Neutrophil (primary cell): ENCODE data around the gene ADCY7.

ENCODE experiments used
- H3K27ac ChIP-seq: fragments of 200-600 bp; sonication (generic); 2 replicates; pipeline ENCODE4 v1.5.1; 2016; ENCODE audit warnings: mild to moderate bottlenecking, moderate library complexity
- H3K27me3 ChIP-seq: fragments of 200-600 bp; sonication (generic); 2 replicates; pipeline ENCODE4 v1.6.0; 2016; ENCODE audit warnings: mild to moderate bottlenecking
- H3K36me3 ChIP-seq: fragments of 200-600 bp; sonication (generic); 2 replicates; pipeline ENCODE4 v1.5.1; 2017
- H3K4me1 ChIP-seq, 2 experiments: fragments of 200-600 bp in 1 of 2; sonication (generic) in 1 of 2; 1 replicate in 1 of 2; 2 replicates in 1 of 2; pipeline versions ENCODE4 v1.5.1 to v1.6.1; 2013 to 2016; ENCODE audit warnings: low read depth in 1 of 2, low read length in 1 of 2, mild to moderate bottlenecking in 1 of 2, moderate library complexity in 1 of 2; ENCODE audit not compliant: control insufficient read depth in 1 of 2, insufficient read depth in 1 of 2
- H3K4me3 ChIP-seq, 2 experiments: fragments of 200-600 bp in 1 of 2; sonication (generic) in 1 of 2; 1 replicate in 1 of 2; 2 replicates in 1 of 2; pipeline ENCODE4 v1.5.1; 2013 to 2016; ENCODE audit warnings: low read depth in 1 of 2, low read length in 1 of 2, mild to moderate bottlenecking in 1 of 2, moderate library complexity in 1 of 2
- H3K9me3 ChIP-seq: fragments of 200-600 bp; sonication (generic); 2 replicates; pipeline ENCODE4 v1.5.1; 2016
- CTCF ChIP-seq: fragments of 200-600 bp; sonication (generic); IDR thresholded peaks from 2 replicates; pipeline ENCODE4 v1.5.1; 2016; ENCODE audit warnings: antibody characterized with exemption

ADCY7 gene

GRCh38 chr16:50300942-50301625, 34.7 kb downstream of the ADCY7 start:
- H3K4me1 ChIP-seq, result no peaks in the 10 kb centered on the region
- no peak for TF ChIP-seq CTCF
- peaks cover 100% of the 10 kb centered on the region for H3K36me3 ChIP-seq
- H3K4me3 ChIP-seq, result no peak overlapping the region
- H3K9me3 ChIP-seq, result no peaks in the 10 kb centered on the region
- H3K27ac ChIP-seq, result no peak overlapping the region
- H3K27me3 ChIP-seq, result no peaks in the 10 kb centered on the region

- H3K9me3 ChIP-seq, result no peaks in the 10 kb centered on the region
- no peak for TF ChIP-seq CTCF
- H3K4me3 ChIP-seq, result no peak overlapping the region
- H3K36me3 ChIP-seq, result peaks cover 100% of the 10 kb centered on the region
- no peaks in the 10 kb centered on the region for H3K4me1 ChIP-seq
- H3K27me3 ChIP-seq, result no peaks in the 10 kb centered on the region
- H3K27ac ChIP-seq, result no peak overlapping the region
Measured at GRCh38 chr16:50301626-50302471, 35.5 kb downstream of the ADCY7 start.

- Histone ChIP-seq H3K27me3 (no peaks in the 10 kb centered on the region), H3K9me3 (no peaks in the 10 kb centered on the region), H3K27ac (no peak overlapping the region), H3K36me3 (peaks cover 100% of the 10 kb centered on the region), H3K4me3 (no peak overlapping the region), H3K4me1 (no peaks in the 10 kb centered on the region)
- TF ChIP-seq CTCF, result no peak
Measured at GRCh38 chr16:50302472-50303005, 36.2 kb downstream of the ADCY7 start.

- peaks cover 99% of the 10 kb centered on the region for H3K36me3 ChIP-seq
- H3K27ac ChIP-seq, result no peak overlapping the region
Measured at GRCh38 chr16:50303041-50303604, 36.8 kb downstream of the ADCY7 start.

More at GRCh38 chr16:50303041-50303604, 36.8 kb downstream of the ADCY7 start:
- no peak overlapping the region for H3K4me3 ChIP-seq
- H3K9me3 ChIP-seq, result no peaks in the 10 kb centered on the region
- no peak for TF ChIP-seq CTCF
- no peaks in the 10 kb centered on the region for H3K27me3 ChIP-seq
- H3K4me1 ChIP-seq, result no peaks in the 10 kb centered on the region
